NCI-H526 (cell line): ENCODE measurements around the gene NOL4.

Experiments
- DNase-seq, 2 experiments: peaks; one replicate each; lab custom pipeline; 2025; lab: John Stamatoyannopoulos, UW

Gene NOL4

DNA sequence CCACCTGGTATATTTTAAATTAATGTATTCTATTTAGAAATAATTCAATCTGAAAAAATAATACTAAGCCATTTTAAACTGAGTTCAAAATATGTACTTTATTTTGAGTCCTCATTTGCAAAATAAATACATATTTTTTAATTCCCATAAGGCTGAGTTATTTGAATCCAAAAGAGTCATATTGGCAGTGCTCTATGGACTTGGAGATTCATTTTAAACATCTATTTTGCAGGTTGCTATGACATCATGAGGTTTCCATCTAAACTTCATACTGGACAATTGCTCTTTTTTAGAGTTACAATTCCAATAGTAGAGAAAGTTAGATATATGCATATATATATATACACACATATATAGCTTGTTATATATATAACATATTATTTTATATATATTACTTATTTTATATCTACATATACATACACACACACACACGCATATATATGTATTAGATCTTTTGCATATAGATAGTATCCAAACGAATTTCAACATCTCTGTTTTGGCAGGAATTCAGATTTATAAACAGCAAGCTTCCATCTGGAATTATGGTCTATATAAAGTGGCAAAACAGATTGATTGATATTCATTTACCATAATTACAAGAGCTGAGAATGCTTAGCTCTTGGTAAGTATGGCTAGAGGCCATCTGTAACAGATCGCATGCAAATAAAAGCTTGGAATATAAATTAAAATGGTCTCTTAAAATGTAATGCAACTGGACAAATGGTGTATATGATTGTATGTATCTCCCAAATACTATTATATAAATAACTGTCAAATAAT lies 34.9 kb downstream of the NOL4 start:
- DNase-seq: peak in 1 of 2 experiments; percentile 10
